IMR-90 (cell line): Measurements from ENCODE around the gene KIF4B.
"Not testable (repeated sequence)": the region's sequence is repeated elsewhere in the genome, so short reads cannot be mapped to it uniquely, and the experiment has no call there.

Experiments used
- BHLHE40 ChIP-seq: fragments of 150-350 bp; IDR thresholded peaks from 2 replicates; pipeline ENCODE4 v1.6.1; 2016; ENCODE audit warnings: mild to moderate bottlenecking, low read depth, low read length
- CEBPB ChIP-seq: IDR thresholded peaks from 2 replicates; pipeline ENCODE4 v1.6.1; 2012; ENCODE audit warnings: low read depth, low read length, improper control_type of control experiment
- CHD1 ChIP-seq: IDR thresholded peaks from 2 replicates; pipeline ENCODE4 v1.6.1; 2012; ENCODE audit warnings: low read depth, low read length, improper control_type of control experiment
- MXI1 ChIP-seq: IDR thresholded peaks from 2 replicates; pipeline ENCODE4 v1.6.1; 2012; ENCODE audit warnings: low read depth, mild to moderate bottlenecking, low read length, moderate library complexity, borderline replicate concordance
- POLR2A ChIP-seq: IDR thresholded peaks from 2 replicates; pipeline ENCODE4 v1.6.1; 2012; ENCODE audit warnings: mild to moderate bottlenecking, low read depth, low read length
- RAD21 ChIP-seq: IDR thresholded peaks from 2 replicates; pipeline ENCODE4 v1.6.1; 2012; ENCODE audit warnings: low read length, improper control_type of control experiment
- RCOR1 ChIP-seq: IDR thresholded peaks from 2 replicates; pipeline ENCODE4 v1.6.1; 2012; ENCODE audit warnings: mild to moderate bottlenecking, low read length, improper control_type of control experiment; ENCODE audit not compliant: insufficient replicate concordance
- SMC3 ChIP-seq: fragments of 150-350 bp; IDR thresholded peaks from 2 replicates; pipeline ENCODE4 v1.6.1; 2016; ENCODE audit warnings: low read depth, mild to moderate bottlenecking, antibody characterized with exemption, low read length, moderate library complexity
- TF ChIP-seq, protein P1 (sequence below): conservative IDR thresholded peaks from 2 replicates; pipeline ENCODE4 v1.5.1; 2012; ENCODE audit warnings: mild to moderate bottlenecking, low read depth, low read length, improper control_type of control experiment
- TF ChIP-seq, protein P2 (sequence below): fragments of 150-350 bp; IDR thresholded peaks from 2 replicates; pipeline ENCODE4 v1.6.1; 2017; ENCODE audit warnings: mild to moderate bottlenecking, antibody characterized with exemption, low read length, low read depth

DNA sequence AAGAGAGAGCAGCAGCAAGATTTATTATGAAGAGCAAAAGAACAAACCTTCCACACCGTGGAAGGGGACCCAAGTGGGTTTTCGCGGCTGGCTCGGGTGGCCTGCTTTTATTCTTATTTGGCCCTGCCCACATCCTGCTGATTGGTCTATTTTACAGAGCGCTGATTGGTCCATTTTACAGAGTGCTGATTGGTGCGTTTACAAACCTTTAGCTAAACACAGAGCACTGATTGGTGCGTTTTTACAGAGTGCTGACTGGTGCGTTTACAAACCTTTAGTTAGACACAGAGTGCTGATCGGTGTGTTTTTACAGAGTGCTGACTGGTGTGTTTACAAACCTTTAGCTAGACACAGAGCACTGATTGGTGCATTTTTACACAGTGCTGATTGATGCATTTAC lies 37.5 kb upstream of the KIF4B start:
- TF ChIP-seq, protein P1, sequence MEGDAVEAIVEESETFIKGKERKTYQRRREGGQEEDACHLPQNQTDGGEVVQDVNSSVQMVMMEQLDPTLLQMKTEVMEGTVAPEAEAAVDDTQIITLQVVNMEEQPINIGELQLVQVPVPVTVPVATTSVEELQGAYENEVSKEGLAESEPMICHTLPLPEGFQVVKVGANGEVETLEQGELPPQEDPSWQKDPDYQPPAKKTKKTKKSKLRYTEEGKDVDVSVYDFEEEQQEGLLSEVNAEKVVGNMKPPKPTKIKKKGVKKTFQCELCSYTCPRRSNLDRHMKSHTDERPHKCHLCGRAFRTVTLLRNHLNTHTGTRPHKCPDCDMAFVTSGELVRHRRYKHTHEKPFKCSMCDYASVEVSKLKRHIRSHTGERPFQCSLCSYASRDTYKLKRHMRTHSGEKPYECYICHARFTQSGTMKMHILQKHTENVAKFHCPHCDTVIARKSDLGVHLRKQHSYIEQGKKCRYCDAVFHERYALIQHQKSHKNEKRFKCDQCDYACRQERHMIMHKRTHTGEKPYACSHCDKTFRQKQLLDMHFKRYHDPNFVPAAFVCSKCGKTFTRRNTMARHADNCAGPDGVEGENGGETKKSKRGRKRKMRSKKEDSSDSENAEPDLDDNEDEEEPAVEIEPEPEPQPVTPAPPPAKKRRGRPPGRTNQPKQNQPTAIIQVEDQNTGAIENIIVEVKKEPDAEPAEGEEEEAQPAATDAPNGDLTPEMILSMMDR, result not testable (repeated sequence)
- not testable (repeated sequence) for TF ChIP-seq RAD21, SMC3, POLR2A, MXI1, RCOR1, CHD1, CEBPB, BHLHE40
- TF ChIP-seq, protein P2, sequence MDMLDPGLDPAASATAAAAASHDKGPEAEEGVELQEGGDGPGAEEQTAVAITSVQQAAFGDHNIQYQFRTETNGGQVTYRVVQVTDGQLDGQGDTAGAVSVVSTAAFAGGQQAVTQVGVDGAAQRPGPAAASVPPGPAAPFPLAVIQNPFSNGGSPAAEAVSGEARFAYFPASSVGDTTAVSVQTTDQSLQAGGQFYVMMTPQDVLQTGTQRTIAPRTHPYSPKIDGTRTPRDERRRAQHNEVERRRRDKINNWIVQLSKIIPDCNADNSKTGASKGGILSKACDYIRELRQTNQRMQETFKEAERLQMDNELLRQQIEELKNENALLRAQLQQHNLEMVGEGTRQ, result not testable (repeated sequence)
